GM18858 (cell line): ENCODE results near the gene WASF3.

Source experiments
- ATAC-seq: cut with Tn5 transposase; IDR thresholded peaks from one replicate; pipeline ENCODE4 v1.9.1; 2021; ENCODE audit not compliant: unreplicated experiment

WASF3 gene

DNA sequence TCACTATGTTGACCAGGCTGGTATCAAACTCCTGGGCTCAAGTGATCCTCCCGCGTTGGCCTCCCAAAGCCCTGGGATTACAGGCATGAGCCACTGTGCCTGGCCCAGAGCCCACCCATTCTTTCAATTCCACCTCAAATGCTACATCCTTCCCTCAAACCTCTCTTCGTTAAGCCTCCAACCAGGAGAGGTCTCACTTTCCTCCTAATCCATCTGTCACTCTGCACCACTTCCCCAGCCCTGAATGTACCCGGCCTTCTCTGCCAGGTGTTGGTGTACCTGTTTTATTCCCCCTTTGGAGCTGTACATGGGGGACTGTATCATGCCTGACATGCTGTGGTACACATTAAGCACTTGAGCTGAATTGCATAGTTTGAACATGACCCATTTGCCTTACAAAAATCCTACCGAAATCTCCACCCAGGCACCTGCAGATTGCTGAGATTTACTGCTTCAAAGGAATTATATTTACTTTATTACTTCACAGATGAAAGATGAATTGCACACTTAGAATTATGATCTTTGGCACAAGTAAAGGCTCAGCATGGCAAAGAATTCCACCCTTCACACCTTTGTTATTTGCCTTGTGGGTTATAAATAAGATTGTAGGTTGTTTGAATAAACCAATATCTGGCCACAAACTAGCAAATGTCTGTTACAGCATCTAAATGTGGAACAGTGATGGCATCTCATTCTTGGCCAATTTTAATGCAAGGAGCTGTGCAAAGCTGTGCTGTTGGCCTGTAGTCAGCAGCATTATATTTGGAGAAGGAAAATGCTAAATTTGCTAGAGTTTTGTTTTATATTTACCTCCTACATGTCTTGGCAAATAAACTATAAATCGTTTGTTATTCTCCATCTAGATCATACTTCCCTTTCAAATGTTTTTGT, 15.6 kb upstream of the WASF3 start:
- ATAC-seq: no peak

- ATAC-seq: no peak
Measured at GRCh38 chr13:26544707-26545106, 12.8 kb upstream of the WASF3 start.

- no peak for ATAC-seq
Measured at GRCh38 chr13:26548205-26548765, 9.2 kb upstream of the WASF3 start.

- ATAC-seq: no peak
Measured at GRCh38 chr13:26549713-26550112, 7.8 kb upstream of the WASF3 start.

- ATAC-seq: no peak
Measured at GRCh38 chr13:26551255-26551860, 6.1 kb upstream of the WASF3 start.

GRCh38 chr13:26555413-26555812, 2.1 kb upstream of the WASF3 start:
- no peak for ATAC-seq

GRCh38 chr13:26557051-26557392, 461 bp upstream of the WASF3 start:
- no peak for ATAC-seq

DNA sequence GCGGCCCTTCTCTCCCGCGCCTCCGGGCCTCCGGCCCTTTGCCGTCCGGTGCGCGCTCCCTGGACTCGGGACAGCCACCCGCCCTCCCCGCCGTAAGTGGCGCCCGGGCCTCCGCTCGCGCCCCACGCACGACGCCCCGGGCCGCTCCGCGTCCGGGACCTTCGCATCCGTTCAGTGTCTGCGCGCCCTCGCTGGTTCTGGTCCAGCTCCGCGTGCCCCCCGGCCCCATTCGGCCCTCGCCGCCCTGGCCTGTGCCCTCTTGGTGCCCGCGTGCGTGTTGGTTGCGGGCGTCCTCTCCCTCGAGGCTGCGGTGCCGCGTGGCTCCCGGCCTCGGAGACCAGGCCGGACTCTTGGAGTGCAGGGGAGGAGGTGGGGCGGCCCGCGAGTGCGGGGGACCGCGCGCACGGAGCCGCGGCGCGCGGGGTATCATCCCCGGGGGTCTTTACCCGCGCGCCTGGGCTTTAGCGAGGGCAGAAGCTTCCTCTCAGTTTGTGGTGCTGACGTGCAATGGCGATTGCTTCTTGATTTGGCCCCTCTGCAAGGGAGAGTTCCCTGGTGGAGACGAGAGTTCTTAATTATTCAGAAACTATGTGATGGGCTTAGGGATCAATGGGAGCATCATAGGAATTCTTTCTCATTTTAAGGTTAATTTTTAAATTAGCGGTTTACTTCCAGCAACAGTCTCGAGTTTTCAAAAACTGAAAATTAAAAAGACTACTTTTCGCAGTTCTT, 757 bp downstream of the WASF3 start:
- ATAC-seq: no peak

DNA sequence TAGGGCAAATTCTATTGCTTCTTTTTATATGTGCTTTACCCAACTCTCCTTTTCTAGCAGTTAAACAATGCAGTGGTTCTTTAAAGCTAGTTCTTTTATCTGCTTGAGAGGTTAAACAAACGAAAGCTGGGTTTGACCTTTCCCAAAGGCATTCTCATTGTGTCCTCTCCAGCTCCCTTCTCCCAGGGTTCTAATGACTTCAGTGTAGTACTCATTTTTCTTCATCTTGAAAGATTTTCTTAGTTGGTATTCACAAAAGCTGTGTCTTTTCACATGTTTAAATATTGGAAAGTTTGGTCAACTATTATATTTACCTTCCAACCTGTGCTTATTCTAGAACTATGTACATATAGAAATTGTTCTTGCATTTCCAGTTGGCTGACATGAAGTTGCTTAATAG, 1.5 kb downstream of the WASF3 start:
- ATAC-seq: no peak

- no peak for ATAC-seq
Measured at GRCh38 chr13:26560456-26560855, 3.0 kb downstream of the WASF3 start.

DNA sequence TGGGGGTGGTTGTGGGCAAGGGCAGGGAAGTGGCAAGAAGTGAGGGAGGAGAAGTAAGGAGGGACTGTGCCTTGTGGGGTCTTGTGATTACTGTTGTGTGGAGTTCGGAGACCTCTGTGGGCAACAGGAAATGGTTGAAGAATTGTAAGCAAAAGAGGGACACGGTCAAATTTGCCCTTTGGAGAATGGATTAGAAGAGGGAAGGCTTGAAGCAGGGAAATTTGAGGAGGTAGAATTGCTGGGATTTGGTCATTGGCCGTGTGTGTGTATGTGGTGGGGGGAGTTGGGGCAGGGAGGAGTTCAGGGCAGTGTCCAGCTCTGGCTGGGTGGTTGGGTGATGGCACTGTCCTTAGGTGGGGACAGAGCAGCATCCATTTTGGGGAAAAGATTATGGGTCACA, 3.6 kb downstream of the WASF3 start:
- no peak for ATAC-seq

DNA sequence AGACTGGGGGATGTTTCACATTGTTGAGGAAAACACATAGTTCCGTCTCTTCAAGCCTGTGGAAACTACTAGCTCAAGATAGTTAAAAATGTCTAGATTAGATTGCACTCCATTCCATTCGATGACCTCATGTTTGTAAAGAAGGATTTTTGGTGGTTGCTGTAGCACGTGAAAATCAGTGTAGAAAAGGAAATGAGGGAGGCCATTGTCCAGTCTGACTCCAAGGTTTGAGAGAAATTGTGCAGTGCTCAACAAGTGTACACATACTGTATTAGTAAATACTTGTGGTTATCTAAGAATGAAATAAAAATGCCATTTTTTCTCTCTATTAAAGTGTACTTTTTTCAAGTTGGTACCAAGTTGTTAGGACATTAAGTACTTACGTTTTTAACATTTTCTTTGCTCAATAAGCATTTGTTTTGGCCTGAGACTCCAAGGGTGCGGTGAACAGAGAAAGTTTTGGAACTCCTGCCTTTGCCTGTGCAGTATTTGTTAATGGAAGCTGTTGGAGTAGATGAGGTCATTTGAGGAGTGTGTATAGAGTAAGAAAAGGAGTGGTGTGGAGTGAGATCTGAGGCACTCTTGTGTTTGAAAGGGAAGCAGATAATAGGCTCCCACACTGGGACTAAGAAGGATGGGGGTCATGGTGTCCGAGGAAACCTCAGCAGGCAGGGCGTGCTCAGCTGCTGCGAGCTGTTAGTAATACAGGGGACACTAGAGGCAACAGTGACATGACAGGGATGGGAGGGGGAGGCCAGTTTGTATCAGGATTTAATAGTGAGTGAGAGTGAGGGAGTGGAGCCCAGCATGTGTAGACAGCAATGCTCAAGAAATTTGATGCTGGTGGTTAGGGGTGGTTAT, 4.4 kb downstream of the WASF3 start:
- ATAC-seq: no peak

DNA sequence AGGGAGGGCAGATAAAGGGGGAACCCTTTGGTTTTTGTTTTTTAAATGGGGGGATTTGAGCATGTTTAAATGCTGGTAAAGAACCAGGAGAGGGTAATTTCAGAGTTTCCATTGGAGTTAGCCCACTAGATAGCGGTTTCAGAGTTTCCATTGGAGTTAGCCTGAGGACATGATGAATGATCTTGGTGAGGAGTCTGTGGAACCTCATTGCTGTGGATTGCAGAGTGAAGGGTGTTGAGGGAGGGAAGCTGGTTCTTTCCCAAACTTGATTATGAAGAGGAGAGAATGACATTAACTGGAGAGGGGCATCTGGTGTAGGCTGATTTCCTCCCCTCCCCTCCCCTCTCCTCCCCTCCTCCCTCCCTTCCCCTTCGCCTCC, 5.0 kb downstream of the WASF3 start:
- no peak for ATAC-seq

- ATAC-seq: no peak
Measured at GRCh38 chr13:26563713-26564112, 6.2 kb downstream of the WASF3 start.

GRCh38 chr13:26568132-26568815, 10.8 kb downstream of the WASF3 start:
- no peak for ATAC-seq

- no peak for ATAC-seq
Measured at GRCh38 chr13:26571518-26571917, 14.0 kb downstream of the WASF3 start.

DNA sequence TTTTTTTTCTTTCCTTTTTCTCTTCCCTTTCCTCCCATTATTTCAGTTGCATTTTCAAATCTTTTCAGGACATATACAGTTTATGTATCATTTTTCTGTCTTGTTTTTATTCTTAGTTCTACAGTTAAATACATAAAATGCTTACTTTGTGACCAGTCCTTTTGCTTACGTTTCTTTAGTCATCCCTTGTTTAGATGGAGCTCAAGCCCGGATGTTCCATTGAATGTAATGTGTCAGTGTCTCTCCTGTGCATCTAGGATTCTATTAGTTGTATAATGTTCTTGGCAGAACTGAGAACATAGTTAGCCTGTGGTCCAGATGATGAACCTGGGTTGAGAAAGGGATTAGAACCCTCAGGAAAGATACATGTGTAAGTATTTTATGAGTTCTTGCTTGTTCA, 17.8 kb downstream of the WASF3 start:
- no peak for ATAC-seq

GRCh38 chr13:26579580-26579979, 22.1 kb downstream of the WASF3 start:
- ATAC-seq: no peak

- no peak for ATAC-seq
Measured at GRCh38 chr13:26583662-26584061, 26.2 kb downstream of the WASF3 start.

GRCh38 chr13:26584713-26585112, 27.2 kb downstream of the WASF3 start:
- no peak for ATAC-seq
